ENCODE data around the gene IFI6.

- TF ChIP-seq CTCF (IDR thresholded peaks at IDR 0.05; ENCODE audit: low read depth, low read length, poor library complexity, severe bottlenecking) (no peak), EZH2phosphoT487 (IDR thresholded peaks at IDR 0.05; ENCODE audit: borderline replicate concordance, low read length) (no peak)
These were observed 19.7 kb downstream of the IFI6 start for GRCh38 chr1:27652111-27652864.

Measured in DOHH2 (cell line).